Stimulated activated naive CD8-positive, alpha-beta T cell treated with anti-CD3 and anti-CD28 coated beads, Interleukin-15, Interleukin-2, amounts not matched to agents 100 ng/mL and 50 ng/mL, for 24 hours (primary cell): ENCODE data around the gene BABAM2.
"Not testable (repeated sequence)": the region's sequence is repeated elsewhere in the genome, so short reads cannot be mapped to it uniquely, and the experiment has no call there.

ENCODE experiments used
- H3K27ac Mint-ChIP-seq: one replicate; pipeline ENCODE4 v1.8.0; 2021; ENCODE audit warnings: mild to moderate bottlenecking, mixed read lengths
- H3K27me3 Mint-ChIP-seq: one replicate; pipeline ENCODE4 v1.8.0; 2021; ENCODE audit warnings: mixed read lengths
- H3K36me3 Mint-ChIP-seq: one replicate; pipeline ENCODE4 v1.8.0; 2021; ENCODE audit warnings: low read depth, mixed read lengths
- H3K4me1 Mint-ChIP-seq: one replicate; pipeline ENCODE4 v1.8.0; 2021; ENCODE audit warnings: low read depth, mixed read lengths
- H3K4me3 Mint-ChIP-seq: one replicate; pipeline ENCODE4 v1.8.0; 2021; ENCODE audit warnings: mild to moderate bottlenecking, mixed read lengths
- H3K9me3 Mint-ChIP-seq: one replicate; pipeline ENCODE4 v1.8.0; 2021; ENCODE audit warnings: mixed read lengths

The BABAM2 gene

DNA sequence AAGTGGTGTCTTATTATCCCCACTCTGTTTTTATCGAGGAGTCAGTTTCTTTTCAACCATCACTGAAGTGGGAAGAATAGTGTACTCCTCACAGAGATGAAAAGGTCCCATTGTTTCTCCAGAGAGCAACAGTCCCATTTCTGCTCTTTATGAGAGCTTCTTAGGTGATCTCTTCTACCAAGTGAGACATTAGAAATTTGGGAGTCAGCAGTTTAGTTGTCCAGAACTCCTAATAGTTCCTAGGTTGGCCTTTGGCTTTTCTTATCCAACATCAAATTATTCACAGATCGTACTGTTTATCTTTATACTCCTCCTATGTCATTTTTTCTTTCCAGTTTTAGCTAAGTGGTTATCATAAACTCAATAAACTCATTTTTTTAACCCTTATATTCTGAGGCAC lies 213.1 kb downstream of the BABAM2 start:
- no peak overlapping the region for H3K27ac Mint-ChIP-seq
- H3K36me3 Mint-ChIP-seq, result peaks cover 4% of the 10 kb centered on the region
- no peak overlapping the region for H3K4me3 Mint-ChIP-seq
- H3K4me1 Mint-ChIP-seq, result no peaks in the 10 kb centered on the region
- no peaks in the 10 kb centered on the region for H3K9me3 Mint-ChIP-seq
- no peaks in the 10 kb centered on the region for H3K27me3 Mint-ChIP-seq

DNA sequence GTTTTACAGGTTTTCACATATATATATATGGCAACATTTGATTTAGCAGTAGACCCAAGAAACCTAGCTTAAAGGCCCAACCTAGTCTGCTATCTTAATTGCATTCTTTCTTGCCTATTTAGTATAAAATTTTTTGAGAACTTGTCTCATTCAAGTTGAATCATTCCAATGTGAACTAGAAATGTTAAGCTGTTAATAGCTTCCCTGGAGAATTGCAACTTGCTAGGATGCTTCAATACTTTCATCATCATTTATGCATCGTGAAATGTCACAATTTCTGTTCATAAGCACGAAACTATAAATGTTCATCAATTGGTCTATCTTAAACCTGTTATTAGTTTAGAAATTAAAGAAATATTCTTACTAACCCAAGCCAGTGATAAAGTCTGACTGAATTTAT lies 217.6 kb downstream of the BABAM2 start:
- H3K27me3 Mint-ChIP-seq, result no peaks in the 10 kb centered on the region
- H3K27ac Mint-ChIP-seq, result no peak overlapping the region
- peaks cover 6% of the 10 kb centered on the region for H3K36me3 Mint-ChIP-seq
- no peak overlapping the region for H3K4me3 Mint-ChIP-seq
- H3K4me1 Mint-ChIP-seq, result no peaks in the 10 kb centered on the region
- H3K9me3 Mint-ChIP-seq, result no peaks in the 10 kb centered on the region

DNA sequence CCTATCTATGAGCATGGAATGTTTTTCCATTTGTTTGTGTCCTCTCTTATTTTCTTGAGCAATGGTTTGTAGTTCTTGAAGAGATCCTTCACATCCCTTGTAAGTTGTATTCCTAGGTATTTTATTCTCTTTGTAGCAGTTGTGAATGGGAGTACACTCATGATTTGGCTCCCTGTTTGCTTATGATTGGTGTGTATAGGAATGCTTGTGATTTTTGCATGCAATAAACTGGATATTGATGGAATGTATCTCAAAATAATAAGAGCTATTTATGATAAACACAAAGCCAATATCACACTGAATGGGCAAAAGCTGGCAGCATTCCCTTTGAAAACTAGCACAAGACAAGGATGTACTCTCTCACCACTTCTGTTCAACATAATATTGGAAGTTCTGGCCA lies 223.2 kb downstream of the BABAM2 start:
- not testable (repeated sequence) for H3K27ac Mint-ChIP-seq, H3K4me3 Mint-ChIP-seq, H3K27me3 Mint-ChIP-seq, H3K4me1 Mint-ChIP-seq, H3K9me3 Mint-ChIP-seq
- H3K36me3 Mint-ChIP-seq, result peaks cover 22% of the 10 kb centered on the region

GRCh38 chr2:28117104-28117596 lies 226.6 kb downstream of the BABAM2 start:
- peaks cover 16% of the 10 kb centered on the region for H3K36me3 Mint-ChIP-seq
- no peak overlapping the region for H3K4me3 Mint-ChIP-seq
- no peak overlapping the region for H3K27ac Mint-ChIP-seq
- H3K9me3 Mint-ChIP-seq, result peaks cover 5% of the 10 kb centered on the region
- no peaks in the 10 kb centered on the region for H3K27me3 Mint-ChIP-seq
- no peaks in the 10 kb centered on the region for H3K4me1 Mint-ChIP-seq

- peaks cover 16% of the 10 kb centered on the region for H3K36me3 Mint-ChIP-seq
- H3K27ac Mint-ChIP-seq, result no peak overlapping the region
- H3K4me3 Mint-ChIP-seq, result no peak overlapping the region
- peaks cover 5% of the 10 kb centered on the region for H3K9me3 Mint-ChIP-seq
- H3K27me3 Mint-ChIP-seq, result no peaks in the 10 kb centered on the region
- no peaks in the 10 kb centered on the region for H3K4me1 Mint-ChIP-seq
These were observed 229.1 kb downstream of the BABAM2 start for GRCh38 chr2:28119631-28120030.

GRCh38 chr2:28128281-28128950 lies 237.9 kb downstream of the BABAM2 start:
- H3K36me3 Mint-ChIP-seq, result peaks cover 18% of the 10 kb centered on the region
- H3K4me3 Mint-ChIP-seq, result no peak overlapping the region
- H3K9me3 Mint-ChIP-seq, result peaks cover 7% of the 10 kb centered on the region
- no peaks in the 10 kb centered on the region for H3K4me1 Mint-ChIP-seq
- H3K27ac Mint-ChIP-seq, result no peak overlapping the region
- no peaks in the 10 kb centered on the region for H3K27me3 Mint-ChIP-seq

DNA sequence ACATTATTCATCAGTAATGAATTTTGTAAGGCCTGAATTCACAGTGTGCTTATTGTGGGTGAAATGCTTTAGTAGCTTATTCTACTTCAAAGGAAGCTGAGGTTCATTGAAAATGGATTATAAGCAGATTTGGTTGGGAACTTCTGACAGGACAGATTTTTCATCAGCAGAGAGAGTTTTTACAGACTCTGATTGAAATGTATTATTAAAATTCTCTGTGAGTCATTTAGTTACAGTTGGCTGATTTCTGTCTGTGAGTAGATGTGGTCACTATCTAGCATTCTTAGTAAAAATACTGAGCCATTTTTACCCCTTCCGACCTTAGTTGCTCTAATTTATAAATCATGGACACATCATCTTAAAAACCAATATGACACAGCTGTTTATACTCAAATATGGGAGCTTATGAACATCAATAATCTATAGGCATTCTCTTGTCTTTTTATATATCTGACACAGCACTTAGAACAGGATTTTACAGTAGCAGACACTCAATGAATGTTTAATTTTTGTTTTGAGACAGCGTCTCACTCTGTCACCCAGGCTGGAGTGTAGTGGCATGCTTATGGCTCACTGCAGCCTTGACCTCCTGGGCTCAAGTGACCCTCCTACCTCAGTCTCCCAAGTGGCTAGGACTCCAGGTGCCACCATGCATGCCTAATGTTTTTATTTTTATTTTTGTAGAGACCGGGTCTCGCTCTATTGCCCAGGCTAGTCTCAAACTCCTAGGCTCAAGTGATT lies 239.6 kb downstream of the BABAM2 start:
- Mint-ChIP-seq H3K9me3 (peaks cover 7% of the 10 kb centered on the region), H3K4me3 (no peak overlapping the region), H3K27me3 (no peaks in the 10 kb centered on the region), H3K27ac (no peak overlapping the region), H3K36me3 (peaks cover 18% of the 10 kb centered on the region), H3K4me1 (peaks cover 15% of the 10 kb centered on the region)

DNA sequence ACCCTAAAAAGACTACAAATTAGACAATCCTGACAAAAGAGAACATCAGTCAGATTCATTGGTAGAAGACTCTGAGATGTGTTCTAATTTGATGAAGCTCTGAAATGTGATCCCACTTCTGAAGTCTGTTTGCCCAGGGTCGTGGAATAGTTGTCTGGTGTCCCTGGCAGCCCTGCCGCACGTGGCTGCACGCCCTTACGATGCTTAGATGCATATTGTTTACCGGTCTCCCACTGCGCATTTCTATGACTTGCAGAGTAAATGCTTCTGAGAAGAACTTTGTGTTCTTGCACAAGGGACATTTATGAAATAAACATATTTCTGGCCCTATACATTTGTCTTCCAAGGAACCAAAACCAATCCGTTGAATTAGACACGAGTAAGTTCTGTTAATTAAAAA lies 243.2 kb downstream of the BABAM2 start:
- Mint-ChIP-seq H3K4me3 (no peak overlapping the region), H3K9me3 (no peaks in the 10 kb centered on the region), H3K36me3 (peaks cover 27% of the 10 kb centered on the region), H3K4me1 (peaks cover 27% of the 10 kb centered on the region), H3K27me3 (no peaks in the 10 kb centered on the region), H3K27ac (no peak overlapping the region)

GRCh38 chr2:28134262-28134812 lies 243.8 kb downstream of the BABAM2 start:
- H3K9me3 Mint-ChIP-seq, result no peaks in the 10 kb centered on the region
- no peaks in the 10 kb centered on the region for H3K27me3 Mint-ChIP-seq
- H3K36me3 Mint-ChIP-seq, result peaks cover 28% of the 10 kb centered on the region
- H3K27ac Mint-ChIP-seq, result peak overlapping the region; percentile 57
- no peak overlapping the region for H3K4me3 Mint-ChIP-seq
- H3K4me1 Mint-ChIP-seq, result peaks cover 27% of the 10 kb centered on the region

DNA sequence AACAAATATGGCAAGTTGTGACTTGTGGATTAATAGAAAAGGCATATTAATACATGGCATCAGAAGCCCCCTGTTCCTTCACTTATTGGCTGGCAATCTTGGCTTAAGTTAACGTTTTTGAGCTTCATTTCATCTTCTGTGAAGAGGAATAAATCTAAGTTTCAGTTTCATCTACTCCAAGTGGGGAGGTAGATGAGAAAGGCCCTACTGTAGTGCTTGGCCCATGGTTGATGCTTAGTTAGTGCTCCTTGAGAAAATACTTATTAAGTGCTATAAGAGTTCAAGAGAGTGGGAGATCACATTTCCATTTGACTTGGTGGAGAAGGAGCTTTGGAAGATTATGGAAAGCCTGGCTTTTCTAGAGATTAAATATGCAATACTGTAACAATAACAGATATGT lies 244.3 kb downstream of the BABAM2 start:
- peaks cover 31% of the 10 kb centered on the region for H3K36me3 Mint-ChIP-seq
- no peak overlapping the region for H3K27ac Mint-ChIP-seq
- no peak overlapping the region for H3K4me3 Mint-ChIP-seq
- H3K27me3 Mint-ChIP-seq, result no peaks in the 10 kb centered on the region
- no peaks in the 10 kb centered on the region for H3K9me3 Mint-ChIP-seq
- H3K4me1 Mint-ChIP-seq, result peaks cover 27% of the 10 kb centered on the region

GRCh38 chr2:28135324-28135723 lies 244.8 kb downstream of the BABAM2 start:
- H3K27me3 Mint-ChIP-seq, result no peaks in the 10 kb centered on the region
- no peaks in the 10 kb centered on the region for H3K9me3 Mint-ChIP-seq
- H3K4me1 Mint-ChIP-seq, result peaks cover 27% of the 10 kb centered on the region
- no peak overlapping the region for H3K4me3 Mint-ChIP-seq
- peaks cover 31% of the 10 kb centered on the region for H3K36me3 Mint-ChIP-seq
- no peak overlapping the region for H3K27ac Mint-ChIP-seq

DNA sequence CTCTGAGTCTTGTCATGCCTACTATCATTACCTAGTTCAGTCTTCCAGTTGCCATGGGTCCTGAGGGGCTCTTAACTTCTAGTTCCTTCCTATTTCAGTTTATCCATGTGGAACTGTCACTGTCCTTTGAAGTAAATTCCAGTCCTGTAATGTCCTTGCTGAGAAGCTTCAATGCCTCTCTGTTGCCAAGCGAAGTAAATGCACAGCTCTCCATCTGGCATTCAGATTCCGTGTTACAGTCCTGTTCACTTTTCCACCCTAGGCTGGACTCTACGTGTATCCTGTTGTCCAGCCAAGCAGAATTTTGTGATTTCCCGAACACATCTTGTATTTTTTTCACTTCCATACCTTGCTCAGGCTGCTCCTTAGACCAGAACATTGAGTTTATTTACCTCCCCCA lies 245.3 kb downstream of the BABAM2 start:
- H3K4me3 Mint-ChIP-seq, result no peak overlapping the region
- H3K4me1 Mint-ChIP-seq, result peaks cover 27% of the 10 kb centered on the region
- peak overlapping the region; percentile 86 for H3K27ac Mint-ChIP-seq
- no peaks in the 10 kb centered on the region for H3K27me3 Mint-ChIP-seq
- no peaks in the 10 kb centered on the region for H3K9me3 Mint-ChIP-seq
- peaks cover 30% of the 10 kb centered on the region for H3K36me3 Mint-ChIP-seq

GRCh38 chr2:28136556-28136955 lies 246.0 kb downstream of the BABAM2 start:
- Mint-ChIP-seq H3K27ac (no peak overlapping the region), H3K27me3 (no peaks in the 10 kb centered on the region), H3K36me3 (peaks cover 30% of the 10 kb centered on the region), H3K4me1 (peaks cover 27% of the 10 kb centered on the region), H3K9me3 (no peaks in the 10 kb centered on the region), H3K4me3 (no peak overlapping the region)

GRCh38 chr2:28137221-28137620 lies 246.7 kb downstream of the BABAM2 start:
- Mint-ChIP-seq H3K9me3 (no peaks in the 10 kb centered on the region), H3K36me3 (peaks cover 29% of the 10 kb centered on the region), H3K4me3 (no peak overlapping the region), H3K27me3 (no peaks in the 10 kb centered on the region), H3K4me1 (peaks cover 27% of the 10 kb centered on the region), H3K27ac (no peak overlapping the region)

DNA sequence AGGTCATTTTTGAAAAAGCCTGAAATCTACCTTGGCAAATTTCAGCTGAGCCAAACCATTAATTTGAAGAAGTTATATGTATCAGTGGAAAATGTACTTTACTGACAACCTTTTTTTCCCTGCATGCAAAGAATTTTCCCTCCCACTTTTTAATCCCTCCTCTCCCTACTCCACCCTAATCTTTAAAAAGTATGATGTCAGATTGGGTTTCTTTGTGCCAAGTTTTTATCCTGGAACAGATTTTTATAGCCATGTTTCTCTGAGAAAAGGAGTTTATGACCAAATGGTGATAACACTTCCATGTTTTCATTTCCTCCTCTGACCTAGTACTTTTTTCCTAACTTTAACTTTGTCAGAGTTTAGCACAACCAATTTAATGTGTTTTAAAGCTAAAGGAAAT lies 251.9 kb downstream of the BABAM2 start:
- Mint-ChIP-seq H3K27me3 (no peaks in the 10 kb centered on the region), H3K4me1 (no peaks in the 10 kb centered on the region), H3K4me3 (no peak overlapping the region), H3K9me3 (no peaks in the 10 kb centered on the region), H3K36me3 (peaks cover 31% of the 10 kb centered on the region), H3K27ac (no peak overlapping the region)
